ENCODE measurements around the gene ARL6IP1.
"Not testable (repeated sequence)": the region's sequence is repeated elsewhere in the genome, so short reads cannot be mapped to it uniquely, and the experiment has no call there.

The ARL6IP1 gene

GRCh38 chr16:18759598-18760520, 41.5 kb downstream of the ARL6IP1 start:
- peak in 1 of 2 donors; percentile 31 for DNase-seq (ENCODE audit: low read depth in 2 of 2)

GRCh38 chr16:18757960-18758660, 43.2 kb downstream of the ARL6IP1 start:
- DNase-seq (ENCODE audit: low read depth in 2 of 2), result not testable (repeated sequence)

- DNase-seq (ENCODE audit: low read depth in 2 of 2), result not testable (repeated sequence)
These were observed 44.7 kb downstream of the ARL6IP1 start for GRCh38 chr16:18756639-18757038.

- not testable (repeated sequence) for DNase-seq (ENCODE audit: low read depth in 2 of 2)
These were observed 58.5 kb downstream of the ARL6IP1 start for GRCh38 chr16:18742870-18743269.

All from stimulated activated CD4-positive, alpha-beta T cell treated with anti-CD3 and anti-CD28 coated beads, Interleukin-1b, Interleukin-23, amount 100 ng/mL, for 4 hours (primary cell).